Hepatocyte (in vitro differentiated cells): ENCODE data around the gene PLEKHG4B. TPM values are rescaled to one million over a fixed set of nuclear protein-coding genes. Genes with fewer than 3 reads are reported as not detected.

Experiments used
- DNase-seq: peaks from one replicate; pipeline ENCODE4 v3.0.0-alpha.2; 2016; ENCODE audit warnings: low spot score
- H2AFZ ChIP-seq: fragments of 200-600 bp; sonication (generic); 2 replicates; pipeline ENCODE4 v1.6.0; 2016; ENCODE audit warnings: antibody characterized with exemption, mild to moderate bottlenecking
- H3K27ac ChIP-seq: fragments of 200-600 bp; sonication (generic); 2 replicates; pipeline ENCODE4 v1.5.1; 2016; ENCODE audit warnings: mild to moderate bottlenecking
- H3K27me3 ChIP-seq: fragments of 200-600 bp; sonication (generic); 2 replicates; pipeline ENCODE4 v1.6.1; 2016
- H3K36me3 ChIP-seq: fragments of 200-600 bp; sonication (generic); replicated peaks from 2 replicates; pipeline ENCODE4 v1.5.1; 2016; ENCODE audit warnings: low read depth; ENCODE audit not compliant: insufficient read depth
- H3K4me1 ChIP-seq: fragments of 200-600 bp; sonication (generic); 2 replicates; pipeline ENCODE4 v1.5.1; 2016; ENCODE audit warnings: mild to moderate bottlenecking, moderate library complexity; ENCODE audit not compliant: insufficient read depth
- H3K4me2 ChIP-seq: fragments of 200-600 bp; sonication (generic); 2 replicates; pipeline ENCODE4 v1.6.0; 2016
- H3K4me3 ChIP-seq: fragments of 200-600 bp; sonication (generic); 2 replicates; pipeline ENCODE4 v1.5.1; 2016; ENCODE audit warnings: mild to moderate bottlenecking
- H3K79me2 ChIP-seq: fragments of 200-600 bp; sonication (generic); 2 replicates; pipeline ENCODE4 v1.6.0; 2017; ENCODE audit warnings: mild to moderate bottlenecking
- H3K9me2 ChIP-seq: fragments of 200-600 bp; sonication (generic); replicated peaks from 2 replicates; pipeline ENCODE4 v1.6.0; 2017; ENCODE audit warnings: mild to moderate bottlenecking; ENCODE audit not compliant: insufficient read depth
- H3K9me3 ChIP-seq: fragments of 200-600 bp; sonication (generic); 2 replicates; pipeline ENCODE4 v1.5.1; 2016; ENCODE audit warnings: low read depth, mild to moderate bottlenecking
- H4K20me1 ChIP-seq: fragments of 200-600 bp; sonication (generic); 2 replicates; pipeline ENCODE4 v1.6.0; 2016; ENCODE audit warnings: mild to moderate bottlenecking; ENCODE audit not compliant: insufficient read depth, poor library complexity, severe bottlenecking
- EZH2 ChIP-seq: fragments of 200-600 bp; sonication (generic); IDR thresholded peaks from 2 replicates; pipeline ENCODE4 v1.6.1; 2016; ENCODE audit warnings: antibody characterized with exemption, mild to moderate bottlenecking, borderline replicate concordance
- EZH2phosphoT487 ChIP-seq: fragments of 200-600 bp; sonication (generic); IDR thresholded peaks from one replicate; pipeline ENCODE4 v1.6.1; 2018; ENCODE audit warnings: antibody characterized with exemption, mild to moderate bottlenecking, low read depth, moderate library complexity; ENCODE audit not compliant: unreplicated experiment, severe bottlenecking
- WGBS: methylation state at CpG from one replicate; pipeline ENCODE4 v1.1.6; 2016; ENCODE audit warnings: low lambda C conversion rate; ENCODE audit errors: missing lambda C conversion rate; 5-methylcytosine and 5-hydroxymethylcytosine counted together
- polyA plus RNA-seq: library from polyadenylated mRNA; unstranded; fragments of >200 nt; fragmentation: Nextera tagmentation; extraction: Ambion mirVana; gene quantifications from 2 replicates; pipeline ENCODE4 v1.2.1, GENCODE V29; 2016
- total RNA-seq: library from RNA; depleted of rRNA; stranded (reverse); fragments of >200 nt; gene quantifications from 2 replicates; pipeline ENCODE4 v1.2.3, GENCODE V29; 2014
- TF ChIP-seq, protein P1 (sequence below): fragments of 200-600 bp; sonication (generic); IDR thresholded peaks from 2 replicates; pipeline ENCODE4 v1.5.1; 2016; ENCODE audit warnings: antibody characterized with exemption, mild to moderate bottlenecking; ENCODE audit not compliant: poor library complexity

Gene PLEKHG4B
- total and polyA plus RNA-seq, 2 experiments from 2014 or later, result 3.6 to 4.0 TPM

DNA sequence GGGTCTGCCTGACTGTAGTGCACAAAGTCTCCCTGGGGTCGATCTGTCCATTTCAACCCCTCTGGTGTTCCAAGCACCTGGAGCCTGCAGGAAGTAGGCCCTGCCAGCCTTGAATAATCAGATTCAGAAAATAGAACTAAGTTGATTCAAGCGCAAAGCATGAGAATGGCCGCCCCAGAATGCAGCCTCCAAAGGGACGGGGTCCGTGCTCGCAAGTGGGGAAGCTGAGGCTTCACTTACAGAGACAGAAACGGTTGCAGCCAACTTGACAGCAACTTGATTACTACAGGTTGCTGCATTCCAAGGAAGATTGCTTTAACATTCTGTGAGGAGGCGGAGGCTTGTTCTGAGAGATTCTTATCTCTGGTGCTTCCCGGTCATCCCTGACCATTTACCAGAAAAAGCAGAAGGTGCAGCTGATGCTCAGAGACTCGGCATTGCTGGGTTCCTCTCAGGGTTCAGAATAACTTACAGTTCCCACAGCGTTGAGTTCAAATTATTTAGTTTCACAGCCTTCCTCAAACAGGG lies 84.4 kb downstream of the PLEKHG4B start:
- Histone ChIP-seq H3K4me1 (no peaks in the 10 kb centered on the region), H3K4me3 (no peak overlapping the region), H3K27ac (no peak overlapping the region), H4K20me1 (no peaks in the 10 kb centered on the region), H2AFZ (no peak overlapping the region), H3K36me3 (no peaks in the 10 kb centered on the region), H3K4me2 (no peak overlapping the region), H3K79me2 (no peaks in the 10 kb centered on the region), H3K9me3 (no peaks in the 10 kb centered on the region), H3K27me3 (no peaks in the 10 kb centered on the region), H3K9me2 (no peaks in the 10 kb centered on the region)
- DNase-seq, result no peak
- TF ChIP-seq EZH2phosphoT487, result no peak
- TF ChIP-seq EZH2, result no peak
- WGBS, result 69% methylated on average over 11 of the region's 11 CpGs

DNA sequence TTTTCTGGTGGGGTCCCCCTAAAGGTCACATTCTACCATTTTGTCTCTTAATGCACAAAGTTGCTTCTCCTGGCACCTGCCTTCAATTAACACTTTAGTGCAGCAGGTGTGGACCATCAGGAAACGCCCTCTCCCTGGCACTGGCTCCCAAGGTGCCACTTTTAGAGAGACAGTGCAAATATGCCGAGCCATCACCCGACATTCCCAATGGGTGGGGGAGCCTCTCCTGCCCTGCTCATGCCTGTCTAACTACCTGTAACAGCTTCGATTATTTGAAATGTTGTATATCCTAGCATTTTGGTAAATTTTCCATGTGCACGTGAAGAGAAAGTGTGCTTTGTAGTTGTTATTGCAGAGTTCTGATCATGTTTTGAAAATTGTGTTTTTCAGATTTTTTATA lies 86.1 kb downstream of the PLEKHG4B start:
- Histone ChIP-seq H3K9me3 (no peaks in the 10 kb centered on the region), H3K27ac (no peak overlapping the region), H3K9me2 (no peaks in the 10 kb centered on the region), H3K4me2 (no peak overlapping the region), H4K20me1 (no peaks in the 10 kb centered on the region), H3K4me1 (no peaks in the 10 kb centered on the region), H2AFZ (no peak overlapping the region), H3K36me3 (no peaks in the 10 kb centered on the region), H3K4me3 (no peak overlapping the region), H3K27me3 (no peaks in the 10 kb centered on the region), H3K79me2 (no peaks in the 10 kb centered on the region)
- 90% methylated on average over 5 of the region's 5 CpGs for WGBS
- TF ChIP-seq, protein P1, sequence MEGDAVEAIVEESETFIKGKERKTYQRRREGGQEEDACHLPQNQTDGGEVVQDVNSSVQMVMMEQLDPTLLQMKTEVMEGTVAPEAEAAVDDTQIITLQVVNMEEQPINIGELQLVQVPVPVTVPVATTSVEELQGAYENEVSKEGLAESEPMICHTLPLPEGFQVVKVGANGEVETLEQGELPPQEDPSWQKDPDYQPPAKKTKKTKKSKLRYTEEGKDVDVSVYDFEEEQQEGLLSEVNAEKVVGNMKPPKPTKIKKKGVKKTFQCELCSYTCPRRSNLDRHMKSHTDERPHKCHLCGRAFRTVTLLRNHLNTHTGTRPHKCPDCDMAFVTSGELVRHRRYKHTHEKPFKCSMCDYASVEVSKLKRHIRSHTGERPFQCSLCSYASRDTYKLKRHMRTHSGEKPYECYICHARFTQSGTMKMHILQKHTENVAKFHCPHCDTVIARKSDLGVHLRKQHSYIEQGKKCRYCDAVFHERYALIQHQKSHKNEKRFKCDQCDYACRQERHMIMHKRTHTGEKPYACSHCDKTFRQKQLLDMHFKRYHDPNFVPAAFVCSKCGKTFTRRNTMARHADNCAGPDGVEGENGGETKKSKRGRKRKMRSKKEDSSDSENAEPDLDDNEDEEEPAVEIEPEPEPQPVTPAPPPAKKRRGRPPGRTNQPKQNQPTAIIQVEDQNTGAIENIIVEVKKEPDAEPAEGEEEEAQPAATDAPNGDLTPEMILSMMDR, result no peak
- TF ChIP-seq EZH2phosphoT487, result no peak
- no peak for TF ChIP-seq EZH2
- DNase-seq, result no peak

DNA sequence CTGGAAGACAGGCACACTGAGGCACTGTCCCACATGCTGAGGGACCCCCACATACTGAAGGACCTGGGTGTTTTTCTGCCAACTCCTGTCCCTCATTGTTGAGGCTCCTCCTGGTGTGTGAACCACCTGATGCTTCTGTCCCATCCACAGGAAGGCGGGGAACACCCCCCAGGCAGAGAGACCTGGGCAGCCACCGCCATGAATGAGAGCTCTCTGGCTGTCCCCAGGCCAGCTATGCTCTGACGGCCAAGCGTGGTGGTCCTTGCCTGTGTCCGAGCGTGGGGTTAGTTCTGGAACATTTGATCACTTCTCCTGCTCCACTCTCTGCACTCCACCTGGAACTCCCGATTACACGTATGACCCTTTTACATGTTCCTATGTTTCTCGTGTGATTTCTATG lies 87.4 kb downstream of the PLEKHG4B start:
- no peak overlapping the region for H3K4me3 ChIP-seq
- H4K20me1 ChIP-seq, result no peaks in the 10 kb centered on the region
- H3K4me2 ChIP-seq, result no peak overlapping the region
- H2AFZ ChIP-seq, result no peak overlapping the region
- H3K4me1 ChIP-seq, result no peaks in the 10 kb centered on the region
- no peaks in the 10 kb centered on the region for H3K9me3 ChIP-seq
- H3K36me3 ChIP-seq, result no peaks in the 10 kb centered on the region
- WGBS, result 88% methylated on average over 9 of the region's 9 CpGs
- no peaks in the 10 kb centered on the region for H3K27me3 ChIP-seq
- no peak for DNase-seq
- TF ChIP-seq, protein P1, result no peak
- TF ChIP-seq EZH2 (no peak), EZH2phosphoT487 (no peak)
- no peaks in the 10 kb centered on the region for H3K79me2 ChIP-seq
- H3K9me2 ChIP-seq, result no peaks in the 10 kb centered on the region
- H3K27ac ChIP-seq, result no peak overlapping the region

DNA sequence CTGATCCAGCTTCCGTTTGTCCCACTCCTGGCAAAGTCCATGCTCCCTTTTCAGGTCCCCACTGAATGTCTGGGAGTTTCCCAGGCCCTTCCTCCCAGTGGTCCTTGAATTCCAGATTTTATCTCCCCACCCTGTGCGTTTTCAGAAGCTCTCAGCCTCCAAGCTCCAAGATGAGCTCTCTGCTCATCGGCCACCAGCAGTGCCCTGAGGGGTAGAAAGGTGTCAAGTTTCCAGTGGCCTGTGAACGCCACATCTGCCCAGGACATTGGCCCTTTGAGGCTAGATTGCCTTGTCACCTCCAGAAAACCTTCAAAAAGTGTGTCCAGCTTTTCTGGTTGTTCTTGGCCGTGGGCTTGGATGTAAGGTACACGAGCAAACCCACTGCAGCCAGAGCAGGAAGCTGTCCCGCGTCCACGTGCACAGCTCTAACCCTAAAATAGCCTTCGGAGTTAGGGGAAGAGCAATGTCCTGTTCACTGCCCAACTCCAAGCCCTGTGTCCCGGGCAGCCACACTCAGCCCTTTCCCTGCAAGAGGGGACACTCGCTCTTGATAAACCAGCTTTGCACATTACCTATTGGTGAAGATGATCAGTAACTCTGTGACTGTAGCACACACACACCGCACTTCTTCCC lies 88.4 kb downstream of the PLEKHG4B start:
- H2AFZ ChIP-seq, result no peak overlapping the region
- no peaks in the 10 kb centered on the region for H3K4me1 ChIP-seq
- no peaks in the 10 kb centered on the region for H3K9me2 ChIP-seq
- H3K4me2 ChIP-seq, result no peak overlapping the region
- H3K79me2 ChIP-seq, result no peaks in the 10 kb centered on the region
- no peaks in the 10 kb centered on the region for H3K36me3 ChIP-seq
- no peaks in the 10 kb centered on the region for H4K20me1 ChIP-seq
- no peak overlapping the region for H3K27ac ChIP-seq
- no peaks in the 10 kb centered on the region for H3K9me3 ChIP-seq
- DNase-seq, result no peak
- H3K27me3 ChIP-seq, result no peaks in the 10 kb centered on the region
- 80% methylated on average over 13 of the region's 13 CpGs for WGBS
- TF ChIP-seq EZH2, result no peak
- TF ChIP-seq, protein P1, result no peak
- H3K4me3 ChIP-seq, result no peak overlapping the region
